DMS114 treated with DMSO at 0.1 percent for 48 hours (cell line): ENCODE results near the gene HTRA3.

Source experiments
- DNase-seq: peaks from one replicate; lab custom pipeline; 2025; ENCODE audit not compliant: unreplicated experiment; lab: John Stamatoyannopoulos, UW

Gene HTRA3

DNA sequence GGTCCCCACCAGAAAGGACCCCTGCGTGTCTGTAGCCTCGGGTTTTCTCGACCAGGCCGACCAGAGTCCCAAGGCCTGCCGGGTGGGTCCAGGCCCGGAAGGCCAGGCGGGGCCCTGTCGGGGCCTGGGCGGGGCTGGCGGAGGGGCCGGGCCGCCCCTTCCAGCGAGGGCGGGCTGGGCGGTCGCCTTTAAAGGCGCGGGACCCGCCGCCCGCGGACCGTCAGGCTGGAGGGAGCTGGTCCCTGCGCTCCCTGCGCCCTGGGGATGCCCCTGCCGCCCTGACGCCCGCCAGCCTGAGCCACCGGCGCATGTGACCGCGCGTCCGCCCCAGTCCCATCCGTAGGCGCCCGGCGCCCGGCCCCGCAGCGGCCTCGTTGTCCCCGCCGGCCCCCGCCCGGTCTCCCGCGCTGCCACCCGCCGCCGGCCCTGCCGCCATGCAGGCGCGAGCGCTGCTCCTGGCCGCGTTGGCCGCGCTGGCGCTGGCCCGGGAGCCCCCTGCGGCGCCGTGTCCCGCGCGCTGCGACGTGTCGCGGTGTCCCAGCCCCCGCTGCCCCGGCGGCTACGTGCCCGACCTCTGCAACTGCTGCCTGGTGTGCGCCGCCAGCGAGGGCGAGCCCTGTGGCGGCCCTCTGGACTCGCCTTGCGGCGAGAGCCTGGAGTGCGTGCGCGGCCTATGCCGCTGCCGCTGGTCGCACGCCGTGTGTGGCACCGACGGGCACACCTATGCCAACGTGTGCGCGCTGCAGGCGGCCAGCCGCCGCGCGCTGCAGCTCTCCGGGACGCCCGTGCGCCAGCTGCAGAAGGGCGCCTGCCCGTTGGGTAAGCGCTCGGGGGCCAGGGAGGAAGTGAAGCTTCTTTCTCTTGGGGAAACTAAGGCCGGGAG, at the start of gene HTRA3:
Gene HTRA3 (plus strand): TSS at position 220 of the 883 bp plus-strand sequence. CDS start 215 bp downstream, at position 435.
- no peak for DNase-seq

DNA sequence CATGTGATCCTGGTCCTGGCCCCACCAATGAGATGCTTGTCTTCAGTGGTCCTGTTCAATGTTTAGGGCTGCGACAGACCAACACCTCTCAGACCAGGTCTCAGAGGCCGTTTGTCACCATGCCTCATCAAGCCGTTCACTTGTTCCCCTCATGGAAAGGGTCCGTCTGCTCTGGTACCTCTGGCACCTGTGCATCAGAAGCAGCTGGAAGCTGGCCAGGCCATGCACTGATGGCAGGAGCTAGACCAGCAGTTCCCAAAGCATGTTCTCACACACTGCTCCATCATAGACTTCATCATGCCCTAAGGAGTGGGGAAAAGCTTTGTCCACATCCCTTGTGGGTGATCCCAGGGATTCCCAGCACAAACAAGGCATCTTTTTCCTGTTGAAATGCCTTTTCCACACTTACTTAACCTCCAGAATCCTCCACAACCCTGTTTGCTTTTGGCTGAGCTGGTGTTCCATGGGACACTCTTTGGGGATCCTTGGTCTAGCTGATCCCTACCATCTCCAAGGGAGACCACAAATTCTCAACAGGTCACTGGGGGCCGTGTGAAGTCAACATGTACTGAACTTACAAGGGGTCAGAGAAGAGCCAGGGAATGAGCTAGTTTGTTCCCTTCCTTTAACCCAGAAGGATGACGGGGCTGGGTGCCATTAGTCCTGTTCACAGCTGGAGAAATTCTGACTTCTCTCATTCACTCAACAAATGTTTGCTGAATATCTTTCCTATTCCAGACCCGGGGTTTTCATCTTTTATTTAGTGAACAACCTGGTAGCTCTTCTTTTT, 48.7 kb upstream of the HTRA3 start:
- DNase-seq = no peak

DNA sequence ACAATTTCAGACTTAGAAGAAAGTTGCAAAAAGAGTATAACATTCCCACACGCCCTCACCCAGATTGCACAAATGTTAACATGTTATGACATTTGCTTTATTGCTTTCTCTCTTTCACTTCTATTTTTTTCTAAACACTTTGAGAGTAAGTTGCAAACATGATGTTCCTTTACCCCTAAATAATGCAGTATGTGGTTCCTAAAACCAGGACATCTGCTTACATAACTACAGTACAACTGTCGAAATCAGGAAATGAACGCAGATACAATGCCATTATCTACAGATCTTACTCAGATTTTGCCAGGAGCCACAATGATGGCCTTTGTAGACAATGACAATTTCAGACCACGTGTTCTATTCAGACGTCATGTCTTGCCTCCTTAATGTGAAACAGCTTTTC, 48.1 kb upstream of the HTRA3 start:
- no peak for DNase-seq

DNA sequence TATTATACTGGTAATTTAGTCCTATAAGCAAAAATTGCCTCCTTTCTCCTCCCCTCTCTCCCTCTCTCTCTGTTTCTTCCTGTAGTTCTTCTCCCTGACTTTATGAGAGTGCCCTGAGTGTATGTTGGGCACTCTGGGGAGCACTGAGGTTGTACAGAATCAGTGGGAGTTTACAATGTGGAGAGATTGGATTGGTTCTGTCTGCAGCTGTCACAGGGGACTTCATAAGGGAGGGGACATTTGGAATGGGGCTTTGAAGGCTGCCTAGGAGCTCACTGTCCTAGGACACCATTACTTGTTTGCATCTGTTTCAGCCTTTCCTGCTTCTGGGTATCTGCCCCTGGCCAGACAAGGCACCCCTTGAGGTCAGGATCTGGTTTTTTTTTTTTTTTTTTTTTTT, 47.6 kb upstream of the HTRA3 start:
- DNase-seq = no peak

DNA sequence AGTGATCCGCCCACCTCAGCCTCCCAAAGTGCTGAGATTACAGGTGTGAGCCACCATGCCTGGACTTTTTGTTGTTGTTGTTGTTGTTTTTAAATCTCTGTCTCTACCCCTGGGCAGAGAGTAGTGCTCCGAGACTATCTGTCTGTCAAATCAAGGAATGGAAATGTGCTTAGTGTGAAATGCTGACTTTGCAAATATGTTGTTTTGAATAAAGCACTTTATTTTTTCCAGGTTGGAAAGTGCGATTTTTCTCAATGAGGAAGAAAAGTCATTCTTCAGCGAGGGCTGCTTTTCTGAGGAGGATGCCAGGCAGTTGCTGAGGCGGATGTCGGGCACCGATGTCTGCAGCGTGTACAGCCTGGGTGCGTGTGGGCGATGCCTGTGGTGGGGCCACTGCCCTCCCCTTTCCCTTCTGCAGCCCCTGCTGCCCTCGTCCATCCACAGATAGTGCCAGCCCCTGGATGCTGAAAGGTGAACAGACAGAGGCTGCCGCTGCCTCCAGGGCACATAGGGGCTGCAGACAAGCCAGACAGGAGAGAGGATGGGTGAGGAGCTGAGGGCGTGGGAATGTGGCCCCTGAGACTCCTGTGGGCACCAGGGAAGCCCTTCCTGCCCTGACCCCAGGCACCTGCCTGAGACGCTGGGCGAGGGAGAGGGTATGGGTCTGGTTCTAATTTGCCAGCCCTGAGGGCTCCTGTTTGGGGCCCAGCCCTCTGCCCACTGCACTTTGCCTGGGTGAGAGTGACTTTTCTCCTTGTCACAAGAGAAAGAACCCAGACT, 46.8 kb upstream of the HTRA3 start:
- no peak for DNase-seq

DNA sequence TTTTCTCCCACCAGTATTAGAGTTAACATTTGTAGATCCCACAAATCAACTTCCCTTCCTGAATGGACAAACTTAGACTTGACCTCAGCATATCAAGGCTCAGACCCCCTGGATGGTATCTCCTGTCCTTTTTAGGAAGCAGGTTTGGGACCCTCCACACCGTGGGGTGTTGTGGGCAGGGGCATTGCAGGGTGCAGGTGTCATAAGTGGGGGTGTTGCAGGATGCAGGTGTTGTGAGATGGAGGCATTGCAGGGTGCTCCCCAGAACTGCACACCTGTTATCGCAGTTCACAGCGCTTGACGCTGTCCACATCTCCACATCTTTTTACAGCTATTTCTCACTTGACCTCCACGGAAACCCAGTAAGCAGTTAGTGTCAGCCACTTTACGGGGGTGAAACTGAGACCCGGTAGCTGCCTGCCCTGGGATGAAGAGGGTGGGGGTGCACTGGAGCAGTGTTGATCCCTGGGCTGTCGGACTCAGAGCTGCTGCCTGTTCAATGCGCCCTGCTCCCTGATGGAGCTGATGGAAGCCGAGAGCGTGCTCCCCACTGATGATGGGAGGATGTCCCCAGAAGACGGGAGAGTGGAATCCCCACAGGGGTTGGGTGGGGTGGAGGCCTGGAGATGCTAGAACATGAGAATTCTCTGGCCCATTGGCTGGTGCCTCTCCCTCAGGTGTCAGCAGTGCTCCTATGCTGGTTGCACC, 45.1 kb upstream of the HTRA3 start:
- DNase-seq = no peak

DNA sequence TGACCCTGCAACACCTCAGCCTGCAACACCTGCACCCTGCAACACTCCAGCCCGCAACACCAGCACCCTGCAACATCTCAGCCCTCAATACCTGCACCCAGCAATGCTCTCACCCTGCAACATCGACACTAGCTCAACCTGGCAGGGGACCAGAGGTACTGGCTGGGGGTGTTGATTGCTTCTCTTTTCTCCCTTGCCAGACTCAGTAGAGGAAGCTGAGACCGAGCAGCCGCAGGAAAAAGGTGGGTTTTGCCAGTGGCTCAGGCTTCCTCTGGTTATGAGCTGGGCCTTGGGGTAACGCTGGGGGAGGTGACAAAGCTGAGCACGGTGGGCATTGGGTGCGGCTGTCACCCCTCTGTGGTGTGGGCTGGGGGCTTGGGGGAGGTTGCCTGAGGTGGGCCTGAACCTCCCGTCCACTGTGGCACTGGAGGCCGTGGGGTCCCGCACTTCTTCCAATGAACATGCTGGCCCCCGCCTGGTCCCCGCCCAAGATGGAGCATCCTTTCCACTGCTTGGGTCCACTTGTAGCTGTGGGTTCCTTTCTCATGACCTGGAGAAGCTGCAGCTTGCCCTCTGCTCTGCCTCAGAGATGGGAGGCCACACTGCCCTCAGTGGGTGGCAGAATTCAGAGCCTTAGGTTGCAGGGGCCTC, 44.5 kb upstream of the HTRA3 start:
- no peak for DNase-seq

DNA sequence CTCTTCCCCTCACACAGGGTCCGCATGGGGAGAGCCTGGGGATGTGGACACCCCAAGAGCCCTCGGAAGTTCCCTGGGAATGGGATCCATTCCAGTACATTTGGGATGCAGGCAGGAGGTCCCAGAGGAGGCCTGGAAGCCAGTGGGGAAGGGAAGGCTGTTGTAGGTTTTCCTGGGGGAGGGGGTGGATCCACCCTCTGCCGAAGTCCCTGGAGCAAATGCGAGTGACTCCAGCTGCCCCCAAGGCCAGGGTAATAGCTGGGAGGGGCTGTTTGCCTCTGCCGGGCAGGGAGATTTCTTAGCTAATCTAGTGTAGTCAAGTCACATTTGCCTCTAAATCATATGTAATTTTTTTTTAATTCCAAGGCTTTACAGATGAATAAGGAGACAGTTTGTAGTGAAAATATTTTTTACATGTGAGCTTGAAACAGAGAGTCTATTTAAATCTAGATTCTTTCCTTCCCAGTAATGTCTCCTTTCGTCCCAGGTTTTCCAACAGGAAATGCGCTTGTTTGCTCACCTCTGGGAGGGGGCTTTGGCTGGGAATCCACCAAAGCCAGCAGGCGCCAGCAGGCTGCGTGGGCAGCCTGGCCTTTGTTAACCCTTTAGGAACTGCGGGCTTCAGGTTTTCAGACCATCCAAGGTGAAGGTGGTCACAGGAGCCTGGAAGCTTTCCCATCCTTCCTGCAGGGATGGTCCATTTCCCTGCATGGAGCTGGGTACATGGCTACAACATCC, 43.7 kb upstream of the HTRA3 start:
- DNase-seq = no peak

DNA sequence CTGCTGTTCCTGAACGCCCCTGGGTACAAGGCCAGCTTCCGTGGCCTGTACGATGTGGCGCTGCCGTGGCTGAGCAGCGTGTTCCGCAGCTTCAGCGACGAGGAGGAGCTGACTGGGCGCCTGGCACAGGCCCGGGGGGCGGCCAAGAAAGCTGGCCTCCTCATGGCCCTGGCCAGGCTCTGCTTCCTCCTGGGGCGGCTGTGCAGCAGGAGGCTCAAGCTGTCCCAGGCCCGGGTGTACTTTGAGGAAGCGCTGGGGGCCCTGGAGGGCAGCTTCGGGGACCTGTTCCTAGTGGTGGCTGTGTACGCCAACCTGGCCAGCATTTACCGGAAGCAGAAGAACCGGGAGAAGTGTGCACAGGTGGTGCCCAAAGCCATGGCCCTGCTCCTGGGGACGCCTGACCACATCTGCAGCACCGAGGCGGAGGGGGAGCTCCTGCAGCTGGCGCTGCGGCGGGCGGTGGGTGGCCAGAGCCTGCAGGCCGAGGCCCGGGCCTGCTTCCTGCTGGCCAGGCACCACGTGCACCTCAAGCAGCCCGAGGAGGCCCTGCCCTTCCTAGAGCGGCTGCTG, 42.3 kb upstream of the HTRA3 start:
- no peak for DNase-seq

DNA sequence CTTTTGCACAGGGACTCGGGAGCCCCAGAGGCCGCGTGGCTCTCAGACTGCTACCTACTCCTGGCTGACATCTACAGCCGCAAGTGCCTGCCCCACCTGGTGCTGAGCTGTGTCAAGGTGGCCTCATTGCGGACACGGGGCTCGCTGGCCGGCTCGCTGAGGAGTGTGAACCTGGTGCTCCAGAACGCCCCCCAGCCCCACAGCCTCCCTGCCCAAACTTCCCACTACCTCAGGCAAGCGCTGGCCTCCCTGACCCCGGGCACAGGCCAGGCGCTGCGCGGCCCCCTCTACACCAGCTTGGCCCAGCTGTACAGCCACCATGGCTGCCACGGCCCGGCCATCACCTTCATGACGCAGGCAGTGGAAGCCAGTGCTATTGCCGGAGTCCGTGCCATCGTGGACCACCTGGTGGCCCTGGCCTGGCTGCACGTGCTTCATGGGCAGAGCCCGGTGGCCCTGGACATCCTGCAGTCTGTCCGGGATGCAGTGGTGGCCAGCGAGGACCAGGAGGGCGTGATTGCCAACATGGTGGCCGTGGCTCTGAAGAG, 41.7 kb upstream of the HTRA3 start:
- no peak for DNase-seq

DNA sequence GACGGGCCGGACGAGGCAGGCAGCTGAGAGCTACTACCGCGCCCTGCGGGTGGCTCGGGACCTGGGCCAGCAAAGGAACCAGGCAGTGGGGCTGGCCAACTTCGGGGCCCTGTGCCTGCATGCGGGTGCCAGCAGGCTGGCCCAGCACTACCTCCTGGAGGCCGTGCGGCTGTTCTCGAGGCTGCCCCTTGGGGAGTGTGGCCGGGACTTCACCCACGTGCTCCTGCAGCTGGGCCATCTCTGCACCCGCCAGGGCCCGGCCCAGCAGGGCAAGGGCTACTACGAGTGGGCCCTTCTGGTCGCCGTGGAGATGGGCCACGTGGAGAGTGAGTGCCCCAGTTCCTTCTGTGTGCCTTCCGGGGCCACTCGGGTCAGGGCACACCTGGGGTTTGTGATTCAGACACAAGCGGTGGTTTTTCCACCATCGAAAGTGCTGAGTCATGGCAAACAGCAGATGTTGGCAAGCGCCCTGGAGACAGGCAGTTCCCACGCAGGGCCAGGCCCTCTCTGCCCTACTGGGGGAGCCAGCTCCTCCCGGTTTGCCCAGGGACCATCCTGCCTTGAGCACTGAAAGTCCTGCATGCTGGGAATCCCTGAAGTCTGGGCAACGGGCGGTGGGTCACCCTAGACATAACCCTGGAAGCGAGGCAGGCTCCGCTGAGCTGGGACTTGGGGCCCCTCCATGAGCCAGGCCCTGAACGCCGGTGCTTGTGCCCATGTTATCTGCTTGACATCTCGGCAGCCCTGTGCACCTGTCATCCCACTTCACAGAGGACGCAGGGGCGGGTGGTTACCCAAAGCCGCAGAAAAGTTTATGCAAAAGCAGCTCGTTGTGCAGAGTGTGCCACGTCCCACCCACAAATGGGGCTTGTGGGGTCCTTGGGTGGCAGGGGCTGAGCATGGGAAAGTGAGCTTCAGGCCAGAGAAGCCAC, 41.0 kb upstream of the HTRA3 start:
- no peak for DNase-seq

DNA sequence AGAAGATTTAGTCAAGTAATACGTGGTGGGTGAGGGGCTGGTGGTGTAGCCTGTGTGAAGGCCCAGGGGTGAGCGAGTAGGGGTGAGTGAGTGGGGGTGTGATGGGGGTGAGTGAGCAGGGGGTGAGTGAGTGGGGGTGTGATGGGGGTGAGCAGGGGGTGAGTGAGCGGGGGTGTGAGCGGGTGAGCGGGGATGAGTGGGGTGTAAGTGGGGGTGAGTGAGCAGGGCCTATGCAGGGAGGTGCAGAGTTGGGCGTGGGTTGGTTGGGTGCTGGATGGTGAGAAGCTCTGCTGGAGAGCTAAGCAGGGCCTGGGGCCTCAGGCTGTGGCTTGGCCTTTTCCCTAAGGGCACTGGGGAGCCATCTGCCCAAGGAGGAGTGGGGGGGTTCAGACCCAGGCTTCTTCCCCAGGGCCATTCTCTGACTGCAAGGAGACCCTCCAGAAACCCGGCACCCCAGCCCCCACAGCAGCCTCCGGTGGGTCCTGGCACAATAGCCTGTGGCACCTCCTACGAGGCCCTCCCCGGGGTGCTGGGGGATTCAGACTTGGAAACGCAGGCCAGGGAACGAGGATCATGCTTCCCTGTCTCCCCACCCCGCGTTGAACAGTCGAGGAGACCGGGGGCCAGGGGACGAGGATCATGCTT, 40.1 kb upstream of the HTRA3 start:
- DNase-seq = no peak

DNA sequence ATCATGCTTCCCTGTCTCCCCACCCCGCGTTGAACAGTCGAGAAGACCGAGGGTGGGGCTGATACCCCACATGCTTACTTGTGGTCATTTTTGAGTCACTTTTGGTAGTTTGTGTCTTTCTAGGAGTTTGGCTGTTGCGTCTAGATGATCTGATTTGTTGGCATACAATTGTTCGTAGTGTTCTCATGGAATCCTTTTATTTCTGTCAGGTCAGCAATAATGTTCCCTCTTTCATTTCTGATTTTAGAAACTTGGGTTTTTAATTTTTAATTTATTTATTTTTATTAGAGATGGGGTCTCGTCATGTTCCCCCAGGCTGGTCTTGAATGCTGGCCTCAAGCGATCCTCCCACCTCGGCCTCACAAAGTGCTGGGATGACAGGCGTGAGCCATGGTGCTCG, 39.5 kb upstream of the HTRA3 start:
- no peak for DNase-seq

DNA sequence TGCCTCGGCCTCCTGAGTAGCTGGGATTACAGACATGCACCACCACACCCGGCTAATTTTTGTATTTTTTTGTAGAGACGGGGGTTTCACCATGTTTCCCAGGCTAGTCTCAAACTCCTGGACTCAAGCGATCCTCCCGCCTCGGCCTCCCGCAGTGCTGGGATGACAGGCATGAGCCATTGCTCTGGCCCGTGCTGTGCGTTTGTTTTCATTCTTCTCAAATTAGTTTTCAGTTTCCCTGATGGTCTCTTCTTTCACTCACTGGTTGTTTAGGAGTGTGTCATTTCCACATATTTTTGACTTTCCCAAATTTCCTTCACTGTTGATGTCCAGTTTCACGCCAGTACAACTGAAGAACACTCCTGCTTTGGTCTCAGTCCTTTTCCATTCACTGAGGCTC, 38.7 kb upstream of the HTRA3 start:
- DNase-seq = no peak

DNA sequence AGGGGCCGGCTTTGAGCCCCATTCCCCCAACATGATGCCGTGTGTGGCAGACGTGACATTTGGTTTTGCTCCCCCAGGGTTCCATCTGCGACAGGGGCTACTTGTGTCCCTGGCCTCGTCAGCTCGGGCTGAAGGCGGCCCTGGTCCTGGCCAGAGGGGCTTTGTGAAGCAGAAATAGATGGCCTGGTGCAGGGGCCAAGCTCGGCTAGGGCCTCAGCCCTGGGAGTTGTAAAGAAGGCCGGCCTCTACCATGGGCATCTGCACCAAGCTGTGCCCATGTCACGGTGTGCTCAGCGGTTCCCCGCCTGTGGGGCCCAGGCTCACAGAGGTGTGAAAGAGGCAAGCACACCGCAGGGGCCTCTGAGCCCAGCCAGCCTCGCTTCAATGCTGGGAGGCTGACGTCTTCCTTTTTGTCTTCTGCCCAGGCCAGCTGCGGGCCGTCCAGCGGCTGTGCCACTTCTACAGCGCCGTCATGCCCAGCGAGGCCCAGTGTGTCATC, 38.0 kb upstream of the HTRA3 start:
- DNase-seq = no peak

DNA sequence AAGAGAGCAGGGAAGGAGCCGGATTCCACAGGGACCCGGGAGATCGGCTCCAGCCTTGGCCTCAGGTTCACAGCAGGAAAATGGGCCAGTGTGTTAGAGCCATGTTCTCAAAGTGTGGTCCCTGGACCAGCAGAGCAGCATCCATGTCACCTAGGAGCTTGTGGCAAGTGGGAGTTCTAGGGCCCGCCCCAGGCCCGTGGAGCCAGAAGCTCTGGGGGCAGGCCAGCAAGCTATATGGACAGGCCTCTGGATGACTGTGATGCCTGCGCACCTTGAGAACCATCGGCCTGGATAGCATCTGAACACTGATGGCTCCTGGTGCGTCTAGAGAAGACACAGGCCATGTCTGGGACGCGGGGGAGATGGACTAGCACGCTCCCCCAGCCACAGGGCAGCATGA, 36.8 kb upstream of the HTRA3 start:
- DNase-seq = no peak
